GM23338 (cell line): Measurements from ENCODE around the gene HPD. TPM values are rescaled to one million over a fixed set of nuclear protein-coding genes. Genes with fewer than 3 reads are reported as not detected.

Experiments
- ATAC-seq: fragments of 200-7000 bp; cut with Tn5 transposase; 3 replicates; pipeline ENCODE4 v1.9.1; 2020
- DNase-seq: peaks from one replicate; pipeline ENCODE4 v3.0.0-alpha.2; 2015; ENCODE audit warnings: low spot score
- H2AFZ ChIP-seq: fragments of 200-600 bp; sonication (generic); 2 replicates; pipeline ENCODE4 v1.8.0; 2016; ENCODE audit warnings: antibody characterized with exemption, mild to moderate bottlenecking, moderate library complexity
- H3F3A ChIP-seq: fragments of 200-600 bp; sonication (generic); replicated peaks from 2 replicates; pipeline ENCODE4 v1.8.0; 2017; ENCODE audit warnings: antibody characterized with exemption, mixed run types, low read depth
- H3K27ac ChIP-seq: fragments of 200-600 bp; sonication (generic); 2 replicates; pipeline ENCODE4 v1.6.1; 2016; ENCODE audit warnings: low read depth
- H3K27me3 ChIP-seq: fragments of 200-600 bp; sonication (generic); 2 replicates; pipeline ENCODE4 v1.8.0; 2016; ENCODE audit warnings: mild to moderate bottlenecking, mixed run types, moderate library complexity; ENCODE audit not compliant: insufficient read depth
- H3K36me3 ChIP-seq: fragments of 200-600 bp; sonication (generic); 2 replicates; pipeline ENCODE4 v1.8.0; 2016; ENCODE audit warnings: mild to moderate bottlenecking; ENCODE audit not compliant: insufficient read depth
- H3K4me1 ChIP-seq: fragments of 200-600 bp; sonication (generic); 2 replicates; pipeline ENCODE4 v1.8.0; 2016; ENCODE audit warnings: mild to moderate bottlenecking, moderate library complexity; ENCODE audit not compliant: insufficient read depth
- H3K4me2 ChIP-seq: fragments of 200-600 bp; sonication (generic); 2 replicates; pipeline ENCODE4 v1.7.1; 2017; ENCODE audit warnings: mixed run types
- H3K4me3 ChIP-seq: fragments of 200-600 bp; sonication (generic); 2 replicates; pipeline ENCODE4 v1.6.1; 2016; ENCODE audit warnings: mixed run types
- H3K79me2 ChIP-seq: fragments of 200-600 bp; sonication (generic); replicated peaks from 2 replicates; pipeline ENCODE4 v1.8.0; 2017; ENCODE audit warnings: mild to moderate bottlenecking; ENCODE audit not compliant: insufficient read depth
- H3K9me2 ChIP-seq: fragments of 200-600 bp; sonication (generic); 2 replicates; pipeline ENCODE4 v1.8.0; 2017; ENCODE audit not compliant: insufficient read depth
- H4K20me1 ChIP-seq: fragments of 200-600 bp; sonication (generic); replicated peaks from 2 replicates; pipeline ENCODE4 v1.8.0; 2017; ENCODE audit warnings: mild to moderate bottlenecking; ENCODE audit not compliant: insufficient read depth
- H3K27ac Mint-ChIP-seq: 2 replicates; pipeline ENCODE4 v1.8.0; 2020; ENCODE audit warnings: inconsistent platforms, mild to moderate bottlenecking, moderate library complexity, mixed read lengths
- H3K27me3 Mint-ChIP-seq: 3 replicates; pipeline ENCODE4 v1.8.0; 2022; ENCODE audit warnings: low read depth, mild to moderate bottlenecking, moderate library complexity, mixed read lengths, inconsistent platforms; ENCODE audit not compliant: insufficient read depth, poor library complexity
- H3K36me3 Mint-ChIP-seq: 3 replicates; pipeline ENCODE4 v1.8.0; 2021; ENCODE audit warnings: low read depth, mild to moderate bottlenecking, inconsistent platforms, moderate library complexity, mixed read lengths
- H3K4me1 Mint-ChIP-seq: 3 replicates; pipeline ENCODE4 v1.8.0; 2020; ENCODE audit warnings: mild to moderate bottlenecking, inconsistent platforms, mixed read lengths
- H3K4me3 Mint-ChIP-seq: 3 replicates; pipeline ENCODE4 v1.8.0; 2021; ENCODE audit warnings: moderate library complexity, mild to moderate bottlenecking, inconsistent platforms, mixed read lengths
- H3K9me3 Mint-ChIP-seq: 3 replicates; pipeline ENCODE4 v1.8.0; 2020; ENCODE audit warnings: moderate library complexity, mild to moderate bottlenecking, inconsistent platforms, mixed read lengths
- CREB1 ChIP-seq: fragments of 250-450 bp; sonication (Bioruptor Pico); IDR thresholded peaks from 2 replicates; pipeline ENCODE4 v1.5.0; 2020; ENCODE audit warnings: low read depth, mild to moderate bottlenecking, moderate library complexity
- ETS1 ChIP-seq: IDR thresholded peaks from 2 replicates; pipeline ENCODE4 v1.6.1; 2016; ENCODE audit warnings: antibody characterized with exemption
- EZH2phosphoT487 ChIP-seq: fragments of 200-600 bp; sonication (generic); IDR thresholded peaks from one replicate; pipeline ENCODE4 v1.8.1; 2018; ENCODE audit warnings: antibody characterized with exemption; ENCODE audit not compliant: unreplicated experiment
- JUNB ChIP-seq: IDR thresholded peaks from one replicate; pipeline ENCODE4 v1.6.1; 2016; ENCODE audit warnings: antibody characterized with exemption; ENCODE audit not compliant: unreplicated experiment
- NANOG ChIP-seq: IDR thresholded peaks from 2 replicates; pipeline ENCODE4 v1.6.1; 2016; ENCODE audit warnings: antibody characterized with exemption, borderline replicate concordance
- POLR2AphosphoS5 ChIP-seq: IDR thresholded peaks from 2 replicates; pipeline ENCODE4 v1.6.1; 2016; ENCODE audit warnings: antibody characterized with exemption, low read depth
- STAT1 ChIP-seq: IDR thresholded peaks from one replicate; pipeline ENCODE4 v1.6.1; 2016; ENCODE audit warnings: antibody characterized with exemption; ENCODE audit not compliant: unreplicated experiment
- ZNF114 ChIP-seq: fragments of 250-450 bp; sonication (Bioruptor Pico); IDR thresholded peaks from 2 replicates; pipeline ENCODE4 v1.5.0; 2020; ENCODE audit warnings: mild to moderate bottlenecking, moderate library complexity
- polyA plus RNA-seq: library from polyadenylated mRNA; unstranded; fragments of >200 nt; fragmentation: Nextera tagmentation; extraction: Ambion mirVana; gene quantifications from 2 replicates; pipeline ENCODE4 v1.2.1, GENCODE V29; 2016
- total RNA-seq: library from RNA; depleted of rRNA; stranded (reverse); fragments of >200 nt; shearing (Covaris generic); gene quantifications from 2 replicates; pipeline ENCODE4 v1.2.3, GENCODE V29; 2014
- TF ChIP-seq, protein P1 (sequence below): fragments of 250-450 bp; sonication (Bioruptor Pico); IDR thresholded peaks from 2 replicates; pipeline ENCODE4 v1.5.0; 2020; ENCODE audit warnings: mild to moderate bottlenecking, moderate library complexity

HPD gene
- total and polyA plus RNA-seq, 2 experiments from 2014 or later = not detected

- TF ChIP-seq, protein P1, sequence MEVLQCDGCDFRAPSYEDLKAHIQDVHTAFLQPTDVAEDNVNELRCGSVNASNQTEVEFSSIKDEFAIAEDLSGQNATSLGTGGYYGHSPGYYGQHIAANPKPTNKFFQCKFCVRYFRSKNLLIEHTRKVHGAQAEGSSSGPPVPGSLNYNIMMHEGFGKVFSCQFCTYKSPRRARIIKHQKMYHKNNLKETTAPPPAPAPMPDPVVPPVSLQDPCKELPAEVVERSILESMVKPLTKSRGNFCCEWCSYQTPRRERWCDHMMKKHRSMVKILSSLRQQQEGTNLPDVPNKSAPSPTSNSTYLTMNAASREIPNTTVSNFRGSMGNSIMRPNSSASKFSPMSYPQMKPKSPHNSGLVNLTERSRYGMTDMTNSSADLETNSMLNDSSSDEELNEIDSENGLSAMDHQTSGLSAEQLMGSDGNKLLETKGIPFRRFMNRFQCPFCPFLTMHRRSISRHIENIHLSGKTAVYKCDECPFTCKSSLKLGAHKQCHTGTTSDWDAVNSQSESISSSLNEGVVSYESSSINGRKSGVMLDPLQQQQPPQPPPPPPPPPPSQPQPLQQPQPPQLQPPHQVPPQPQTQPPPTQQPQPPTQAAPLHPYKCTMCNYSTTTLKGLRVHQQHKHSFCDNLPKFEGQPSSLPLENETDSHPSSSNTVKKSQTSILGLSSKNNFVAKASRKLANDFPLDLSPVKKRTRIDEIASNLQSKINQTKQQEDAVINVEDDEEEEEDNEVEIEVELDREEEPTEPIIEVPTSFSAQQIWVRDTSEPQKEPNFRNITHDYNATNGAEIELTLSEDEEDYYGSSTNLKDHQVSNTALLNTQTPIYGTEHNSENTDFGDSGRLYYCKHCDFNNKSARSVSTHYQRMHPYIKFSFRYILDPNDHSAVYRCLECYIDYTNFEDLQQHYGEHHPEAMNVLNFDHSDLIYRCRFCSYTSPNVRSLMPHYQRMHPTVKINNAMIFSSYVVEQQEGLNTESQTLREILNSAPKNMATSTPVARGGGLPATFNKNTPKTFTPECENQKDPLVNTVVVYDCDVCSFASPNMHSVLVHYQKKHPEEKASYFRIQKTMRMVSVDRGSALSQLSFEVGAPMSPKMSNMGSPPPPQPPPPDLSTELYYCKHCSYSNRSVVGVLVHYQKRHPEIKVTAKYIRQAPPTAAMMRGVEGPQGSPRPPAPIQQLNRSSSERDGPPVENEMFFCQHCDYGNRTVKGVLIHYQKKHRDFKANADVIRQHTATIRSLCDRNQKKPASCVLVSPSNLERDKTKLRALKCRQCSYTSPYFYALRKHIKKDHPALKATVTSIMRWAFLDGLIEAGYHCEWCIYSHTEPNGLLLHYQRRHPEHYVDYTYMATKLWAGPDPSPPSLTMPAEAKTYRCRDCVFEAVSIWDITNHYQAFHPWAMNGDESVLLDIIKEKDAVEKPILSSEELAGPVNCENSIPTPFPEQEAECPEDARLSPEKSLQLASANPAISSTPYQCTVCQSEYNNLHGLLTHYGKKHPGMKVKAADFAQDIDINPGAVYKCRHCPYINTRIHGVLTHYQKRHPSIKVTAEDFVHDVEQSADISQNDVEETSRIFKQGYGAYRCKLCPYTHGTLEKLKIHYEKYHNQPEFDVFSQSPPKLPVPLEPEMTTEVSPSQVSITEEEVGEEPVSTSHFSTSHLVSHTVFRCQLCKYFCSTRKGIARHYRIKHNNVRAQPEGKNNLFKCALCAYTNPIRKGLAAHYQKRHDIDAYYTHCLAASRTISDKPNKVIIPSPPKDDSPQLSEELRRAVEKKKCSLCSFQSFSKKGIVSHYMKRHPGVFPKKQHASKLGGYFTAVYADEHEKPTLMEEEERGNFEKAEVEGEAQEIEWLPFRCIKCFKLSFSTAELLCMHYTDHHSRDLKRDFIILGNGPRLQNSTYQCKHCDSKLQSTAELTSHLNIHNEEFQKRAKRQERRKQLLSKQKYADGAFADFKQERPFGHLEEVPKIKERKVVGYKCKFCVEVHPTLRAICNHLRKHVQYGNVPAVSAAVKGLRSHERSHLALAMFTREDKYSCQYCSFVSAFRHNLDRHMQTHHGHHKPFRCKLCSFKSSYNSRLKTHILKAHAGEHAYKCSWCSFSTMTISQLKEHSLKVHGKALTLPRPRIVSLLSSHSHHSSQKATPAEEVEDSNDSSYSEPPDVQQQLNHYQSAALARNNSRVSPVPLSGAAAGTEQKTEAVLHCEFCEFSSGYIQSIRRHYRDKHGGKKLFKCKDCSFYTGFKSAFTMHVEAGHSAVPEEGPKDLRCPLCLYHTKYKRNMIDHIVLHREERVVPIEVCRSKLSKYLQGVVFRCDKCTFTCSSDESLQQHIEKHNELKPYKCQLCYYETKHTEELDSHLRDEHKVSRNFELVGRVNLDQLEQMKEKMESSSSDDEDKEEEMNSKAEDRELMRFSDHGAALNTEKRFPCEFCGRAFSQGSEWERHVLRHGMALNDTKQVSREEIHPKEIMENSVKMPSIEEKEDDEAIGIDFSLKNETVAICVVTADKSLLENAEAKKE = no peak
- TF ChIP-seq EZH2phosphoT487 = no peak
- TF ChIP-seq CREB1 (CRISPR knock-in tag) = no peak
- no peak for TF ChIP-seq ZNF114 (CRISPR knock-in tag)
- TF ChIP-seq POLR2AphosphoS5 = no peak
- no peak for TF ChIP-seq NANOG
Measured at GRCh38 chr12:121814429-121815119, 44.1 kb downstream of the HPD start (continued).

GRCh38 chr12:121813951-121814350 lies 44.7 kb downstream of the HPD start:
- H2AFZ ChIP-seq = no peak overlapping the region
- no peak overlapping the region for H3K27ac ChIP-seq
- no peak for DNase-seq
- no peaks in the 10 kb centered on the region for H3K9me2 ChIP-seq
- H3K4me2 ChIP-seq = no peak overlapping the region
- peaks cover 28% of the 10 kb centered on the region for H3K27me3 Mint-ChIP-seq
- H4K20me1 ChIP-seq = peaks cover 20% of the 10 kb centered on the region; the same call in 1 of the 2 replicates
- H3K4me3 ChIP-seq = no peak overlapping the region
- no peak for ATAC-seq
- H3K4me1 ChIP-seq = peaks cover 21% of the 10 kb centered on the region
- peaks cover 3% of the 10 kb centered on the region; the same call in 1 of the 2 replicates for H3K36me3 ChIP-seq
- no peak overlapping the region for H3K27ac Mint-ChIP-seq
- no peak overlapping the region for H3K4me3 Mint-ChIP-seq
- peaks cover 32% of the 10 kb centered on the region for H3K79me2 ChIP-seq
- H3K27me3 ChIP-seq = no peaks in the 10 kb centered on the region
- H3F3A ChIP-seq = peaks cover 12% of the 10 kb centered on the region
- H3K36me3 Mint-ChIP-seq = peaks cover 45% of the 10 kb centered on the region
- peaks cover 19% of the 10 kb centered on the region for H3K4me1 Mint-ChIP-seq
- H3K9me3 Mint-ChIP-seq = no peaks in the 10 kb centered on the region
- TF ChIP-seq ETS1 (no peak), STAT1 (no peak), JUNB (no peak)
- TF ChIP-seq, protein P1 = no peak
